GM04503 (cell line): ENCODE measurements around the gene PEX11A.

ENCODE experiments used
- DNase-seq: peaks from one replicate; pipeline ENCODE4 v3.0.0-alpha.2; 2012; ENCODE audit warnings: low read depth

PEX11A gene

DNA sequence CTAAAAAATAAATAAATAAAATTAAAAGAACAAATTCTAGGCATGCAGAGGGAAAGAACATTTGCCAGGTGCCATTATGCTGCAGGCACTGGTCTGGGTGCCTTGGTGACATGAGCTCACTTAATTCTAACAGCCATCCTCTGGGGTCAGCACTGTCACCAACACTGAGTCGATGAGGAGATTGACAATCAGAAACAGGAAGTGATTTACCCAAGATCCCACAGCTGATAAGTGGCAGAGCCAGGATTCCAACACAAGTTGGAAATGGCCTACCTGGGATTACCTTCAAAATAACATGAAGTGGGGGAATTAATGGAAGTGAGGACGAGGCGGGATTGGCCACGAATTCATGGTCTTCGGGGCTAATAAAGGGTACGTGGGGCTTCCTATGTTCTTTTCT is 14.9 kb downstream of the PEX11A start:
- DNase-seq: no peak

DNA sequence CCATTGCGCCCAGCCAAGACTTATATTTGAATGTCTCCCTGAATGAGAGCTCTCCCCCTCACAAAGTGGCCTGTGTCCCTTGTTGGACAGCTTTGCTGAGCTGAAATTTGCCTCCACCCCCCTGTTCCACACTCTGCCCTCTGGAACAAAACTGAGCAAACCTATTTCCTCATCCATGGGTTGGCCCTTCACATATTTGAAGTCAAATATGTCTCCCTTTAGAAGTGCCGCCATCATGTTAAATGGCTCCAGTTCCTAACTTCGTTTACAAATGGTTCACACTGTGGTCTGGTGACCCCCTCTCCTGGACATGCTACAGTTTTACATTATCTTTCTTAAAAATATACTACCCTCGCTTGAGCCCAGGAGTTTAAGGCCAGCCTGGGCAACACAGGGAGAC is 16.0 kb downstream of the PEX11A start:
- DNase-seq: no peak

DNA sequence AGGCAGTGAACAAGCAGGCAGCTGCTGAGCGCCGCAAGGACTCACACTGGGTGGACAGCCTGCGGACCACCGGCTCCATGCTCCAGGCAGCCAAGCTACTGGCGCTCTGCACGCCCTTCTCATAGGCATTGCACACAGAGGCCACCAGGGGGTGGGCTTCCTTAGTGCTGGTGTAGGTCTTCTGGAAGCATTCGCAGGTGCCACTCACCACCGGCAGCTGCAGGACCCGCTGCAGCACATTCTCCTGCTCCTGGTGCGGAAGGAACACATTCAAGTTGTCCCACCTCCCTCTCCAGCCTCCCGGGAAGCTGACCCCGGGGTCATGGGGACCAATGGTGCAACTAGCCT is 17.4 kb downstream of the PEX11A start:
- DNase-seq: no peak

DNA sequence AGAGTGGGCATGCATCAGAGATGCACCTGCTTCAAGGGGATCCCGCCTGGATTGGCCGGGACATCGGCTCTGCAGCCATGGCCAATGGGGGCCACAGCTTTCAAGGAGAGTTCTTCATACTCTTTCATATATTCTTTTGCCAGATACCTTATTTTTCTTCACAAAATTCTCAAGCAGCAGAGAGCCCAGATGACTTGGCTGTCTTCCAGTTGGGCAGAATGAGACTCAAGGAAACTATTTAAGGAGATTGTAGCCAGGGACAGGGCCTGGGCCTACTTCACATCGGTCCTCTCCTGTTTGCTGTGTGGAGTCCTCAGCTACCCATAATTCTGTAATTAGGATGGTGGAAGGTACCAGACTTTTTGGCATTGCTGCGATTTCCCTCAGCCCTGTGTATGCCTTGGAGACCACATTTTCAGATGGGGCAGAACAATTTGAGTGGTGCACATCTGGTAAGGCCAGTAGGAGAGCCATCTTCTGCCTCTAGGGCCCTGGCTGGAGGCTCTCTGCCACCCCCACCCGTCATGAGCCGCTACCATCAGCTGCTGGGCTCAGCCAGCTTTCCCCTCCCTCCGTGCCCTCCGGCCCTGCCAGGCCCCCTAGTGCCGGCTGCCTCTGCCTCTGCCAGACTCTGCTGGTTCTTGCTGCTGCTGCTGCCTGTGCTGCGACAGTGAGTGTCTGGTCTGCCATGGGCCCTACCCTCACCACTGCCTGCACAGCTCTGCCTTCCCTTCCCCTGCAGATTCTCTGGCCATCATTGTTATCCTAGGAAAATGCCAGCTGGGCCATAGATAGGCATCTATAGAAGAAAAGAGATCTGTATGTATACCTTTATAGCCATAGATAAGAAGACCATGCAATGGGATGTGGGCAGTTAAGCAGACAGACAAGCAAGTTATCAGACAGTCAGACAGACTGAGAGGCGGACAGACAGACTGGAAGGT is 18.1 kb downstream of the PEX11A start:
- no peak for DNase-seq

DNA sequence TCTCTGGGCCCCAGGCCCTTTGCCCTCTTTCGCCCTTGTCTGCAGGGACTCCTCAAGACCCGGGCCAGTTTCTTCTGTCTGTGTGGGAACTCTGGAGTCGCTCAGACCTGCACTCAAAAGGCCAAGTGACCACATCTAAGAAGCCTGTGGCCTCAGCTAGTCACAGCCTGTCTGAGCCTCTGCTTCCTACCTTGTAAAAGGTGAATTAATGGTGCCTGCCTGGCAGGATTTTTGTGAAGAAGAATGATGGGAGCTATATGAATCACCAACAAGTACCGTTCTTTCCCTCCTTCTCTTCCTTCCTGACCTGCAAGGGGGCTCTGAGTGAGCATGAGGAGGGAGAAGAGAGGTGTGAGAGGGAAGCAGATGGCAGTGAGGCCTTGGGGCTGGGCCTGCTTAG is 18.9 kb downstream of the PEX11A start:
- no peak for DNase-seq

DNA sequence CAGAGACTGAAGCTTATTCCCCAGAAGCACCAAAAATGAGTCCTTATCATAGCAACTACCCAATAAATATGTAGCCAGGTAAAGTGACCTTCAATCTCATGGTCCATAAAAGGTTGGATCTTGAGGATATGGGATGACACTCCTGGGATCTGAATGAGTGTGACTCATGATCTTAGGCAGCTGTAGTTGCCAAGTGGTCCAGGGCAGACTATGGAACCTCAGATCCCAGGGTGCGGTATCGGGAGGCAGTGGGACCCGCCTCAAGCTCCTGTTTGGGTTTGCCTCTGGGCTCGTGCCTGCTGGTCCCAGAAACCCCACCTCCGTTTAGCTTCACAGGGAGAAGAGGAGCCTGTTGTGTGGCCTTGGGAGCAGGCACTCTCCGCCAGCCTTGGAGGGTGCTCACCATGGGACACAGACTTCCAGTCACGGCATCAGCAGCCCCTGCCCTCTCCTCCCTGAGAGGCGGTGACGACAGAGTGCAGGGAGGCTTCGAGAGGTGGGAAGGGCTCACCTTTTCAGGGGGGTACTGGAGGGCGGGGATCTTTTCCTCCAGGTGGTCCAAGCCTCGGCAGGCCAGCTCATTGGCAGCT is 19.5 kb downstream of the PEX11A start:
- no peak for DNase-seq

DNA sequence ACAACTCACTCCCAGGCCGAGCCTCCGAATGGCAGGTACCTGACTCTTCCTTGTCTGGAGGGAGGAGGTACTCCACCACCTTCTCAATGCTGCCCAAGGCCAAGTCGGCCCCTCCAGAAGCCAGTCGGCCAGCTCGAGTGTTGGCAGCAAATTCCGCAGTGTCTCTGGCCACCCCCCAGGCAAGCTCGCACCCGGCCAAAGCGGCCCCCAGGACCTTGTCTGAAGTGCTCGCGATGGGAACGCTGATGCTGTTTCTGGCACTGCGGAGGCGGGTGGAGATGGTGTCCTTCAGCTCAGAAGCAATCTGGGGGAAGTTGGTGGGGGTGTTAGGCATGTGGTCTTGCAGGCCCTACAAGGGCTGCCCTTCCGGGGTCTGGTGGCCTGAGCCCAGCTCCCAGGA is 20.6 kb downstream of the PEX11A start:
- DNase-seq: no peak

DNA sequence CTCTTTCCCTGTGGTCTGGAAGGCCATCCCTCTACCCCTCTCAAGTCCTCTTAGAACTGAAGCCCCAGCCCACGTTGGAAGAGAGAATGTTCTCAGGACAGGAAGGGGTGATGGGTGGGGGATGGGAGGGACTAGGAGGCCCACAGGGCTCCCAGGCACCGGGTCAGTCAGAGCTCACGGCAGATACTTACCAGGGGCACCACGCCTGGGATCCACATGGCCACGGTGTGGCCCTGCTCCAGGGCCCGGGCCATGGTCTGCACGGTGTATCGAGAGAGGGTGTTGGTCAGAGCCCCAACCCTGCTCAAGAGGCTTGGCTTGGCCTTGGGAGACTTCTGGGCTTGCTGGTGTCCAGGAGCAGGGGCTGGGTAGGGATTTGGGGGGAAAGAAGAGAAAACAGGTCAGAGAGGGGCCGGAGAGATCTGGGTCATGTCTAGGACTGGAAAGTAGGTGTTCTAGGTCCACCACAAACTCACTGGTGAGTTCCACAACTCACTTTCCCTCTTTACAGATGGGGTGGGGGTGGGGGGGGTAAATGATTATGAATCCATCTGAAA is 21.2 kb downstream of the PEX11A start:
- no peak for DNase-seq

DNA sequence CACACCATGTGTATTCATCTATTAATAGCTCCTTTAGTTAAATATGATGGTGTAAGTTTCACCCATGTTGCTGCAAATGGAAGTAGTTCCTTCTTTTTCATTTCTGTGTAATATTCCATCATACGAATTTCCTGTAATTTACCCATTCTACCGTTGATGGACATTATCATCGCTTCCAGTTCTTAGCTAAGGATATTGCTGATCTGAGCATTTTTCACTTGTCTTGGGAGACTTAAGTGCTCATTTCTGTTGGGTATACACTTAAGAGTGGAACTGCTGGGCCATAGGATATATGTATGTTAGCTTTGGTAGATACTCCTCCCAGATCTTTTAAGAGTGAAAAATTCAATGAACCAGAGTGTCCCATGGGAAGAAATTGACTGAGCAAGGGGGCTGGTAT is 22.4 kb downstream of the PEX11A start:
- DNase-seq: no peak

DNA sequence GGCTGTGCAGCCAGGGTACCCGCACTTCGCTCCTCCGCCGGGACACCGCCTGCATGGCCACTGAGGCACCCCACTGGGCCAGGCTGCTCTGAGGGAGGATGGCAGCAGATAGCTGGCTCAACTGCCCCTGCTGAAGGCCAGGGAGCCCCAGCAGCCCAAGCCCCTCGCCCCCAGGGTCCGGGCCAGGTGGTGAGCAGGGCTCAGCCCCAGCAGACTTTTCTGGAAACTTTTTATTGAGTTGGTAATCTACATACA is 22.9 kb downstream of the PEX11A start:
- no peak for DNase-seq

DNA sequence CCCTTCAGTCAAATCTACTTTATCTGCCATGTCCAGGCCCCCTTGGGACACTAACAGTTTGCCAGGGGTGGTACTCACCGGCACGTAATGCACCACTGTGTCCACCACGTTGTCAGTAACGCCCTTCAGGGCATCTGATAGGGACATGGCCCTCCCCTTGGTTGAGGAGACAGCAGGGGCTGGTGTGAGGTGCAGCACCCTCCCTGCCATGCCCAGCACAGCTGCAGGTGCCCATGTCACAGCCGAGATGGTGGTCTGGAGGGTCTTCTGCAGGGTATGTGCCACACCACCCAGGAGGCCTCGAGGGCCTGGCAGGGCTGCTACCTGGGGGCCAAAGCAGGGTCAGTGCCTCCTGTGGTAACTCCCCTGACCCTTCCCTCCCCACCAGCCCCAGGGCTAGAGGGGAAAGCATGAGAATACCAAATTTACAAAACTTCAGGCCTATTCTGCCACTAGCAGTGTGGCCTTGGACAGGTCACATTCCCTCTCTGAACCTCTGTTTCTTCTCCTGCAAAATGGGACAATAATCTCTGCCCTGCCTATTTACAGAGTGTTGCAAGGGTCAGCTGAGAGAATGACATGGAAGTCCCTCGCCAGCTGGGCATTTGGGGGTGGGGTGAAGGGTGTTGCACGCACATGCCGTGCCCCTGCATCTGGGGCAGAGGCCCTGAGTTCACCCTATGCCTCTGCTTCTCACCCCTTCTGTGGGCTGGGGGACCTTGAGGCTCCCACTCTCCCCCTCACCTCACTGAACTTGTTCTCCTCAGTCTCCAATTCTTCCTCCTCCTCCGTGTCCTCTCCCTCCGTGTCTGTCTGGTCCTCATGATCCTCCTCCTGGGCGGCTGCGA is 23.5 kb downstream of the PEX11A start:
- DNase-seq: no peak

DNA sequence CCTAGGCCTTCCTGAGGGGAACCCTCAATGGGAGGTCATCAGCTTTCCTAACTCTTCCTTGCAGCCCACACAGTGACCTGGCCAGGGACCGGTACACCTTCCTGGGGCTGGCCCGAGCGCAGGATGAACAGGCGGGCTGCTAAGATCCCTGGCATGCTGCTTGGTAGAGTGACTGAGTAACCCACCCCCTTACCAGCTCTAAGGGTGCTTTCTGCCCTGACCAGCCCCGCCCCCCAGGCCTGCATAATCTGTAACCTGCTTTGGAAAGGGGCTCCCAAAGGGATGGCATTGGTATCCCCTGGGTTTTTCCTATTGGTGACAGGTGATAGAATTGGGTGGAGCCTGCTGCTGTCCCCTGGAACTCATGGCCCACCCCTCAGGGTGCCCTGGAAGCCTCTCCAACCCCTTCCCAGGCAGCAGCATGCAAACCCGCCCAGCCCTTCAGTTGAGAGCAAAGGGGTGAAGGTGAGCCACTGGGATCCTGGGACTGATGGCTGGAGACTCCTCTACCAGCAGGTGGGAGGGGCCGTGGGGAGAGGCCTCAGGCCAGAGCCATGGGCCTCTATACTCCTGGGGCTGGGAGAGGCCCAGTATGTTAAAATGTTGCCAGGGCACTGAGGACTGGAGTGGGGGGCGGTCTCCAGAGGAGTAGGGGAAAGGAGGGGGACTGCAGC is 24.2 kb downstream of the PEX11A start:
- no peak for DNase-seq

DNA sequence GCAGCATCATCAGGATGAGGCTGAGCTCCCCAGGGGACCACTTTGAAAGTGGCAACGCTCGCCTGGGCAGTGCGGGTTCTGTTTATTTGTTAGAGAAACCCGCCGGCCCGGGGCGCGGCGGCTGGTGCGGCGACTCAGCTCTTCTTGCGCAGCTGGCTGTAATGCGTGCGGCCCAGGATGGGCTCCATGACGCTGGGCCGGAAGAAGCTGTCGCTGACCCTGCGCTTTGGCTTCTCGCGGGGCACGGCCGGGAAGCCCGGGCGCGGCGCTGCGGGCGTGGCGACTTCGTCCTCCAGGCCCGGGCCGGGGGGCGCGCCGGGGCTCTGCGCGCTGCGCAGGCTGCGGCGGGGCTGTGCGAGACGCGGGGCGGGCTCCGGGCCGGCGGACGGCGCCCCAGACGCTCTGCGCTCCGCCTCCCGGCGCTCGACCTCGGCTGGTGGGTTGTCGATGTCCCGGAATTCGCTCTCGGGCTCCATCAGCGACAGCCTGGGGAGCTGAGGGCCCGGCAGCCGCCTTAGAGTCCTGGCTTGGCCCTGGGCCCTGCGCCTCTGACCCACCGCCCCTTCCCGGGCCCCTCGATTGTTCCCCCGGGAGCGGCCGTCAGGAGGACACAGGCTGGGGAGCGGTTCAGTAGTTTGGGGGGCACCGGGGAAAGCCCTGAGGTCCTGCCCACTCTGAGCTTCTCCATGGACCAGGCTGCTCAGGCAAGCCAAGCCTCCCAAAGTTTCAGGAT is 24.9 kb downstream of the PEX11A start:
- DNase-seq: no peak

DNA sequence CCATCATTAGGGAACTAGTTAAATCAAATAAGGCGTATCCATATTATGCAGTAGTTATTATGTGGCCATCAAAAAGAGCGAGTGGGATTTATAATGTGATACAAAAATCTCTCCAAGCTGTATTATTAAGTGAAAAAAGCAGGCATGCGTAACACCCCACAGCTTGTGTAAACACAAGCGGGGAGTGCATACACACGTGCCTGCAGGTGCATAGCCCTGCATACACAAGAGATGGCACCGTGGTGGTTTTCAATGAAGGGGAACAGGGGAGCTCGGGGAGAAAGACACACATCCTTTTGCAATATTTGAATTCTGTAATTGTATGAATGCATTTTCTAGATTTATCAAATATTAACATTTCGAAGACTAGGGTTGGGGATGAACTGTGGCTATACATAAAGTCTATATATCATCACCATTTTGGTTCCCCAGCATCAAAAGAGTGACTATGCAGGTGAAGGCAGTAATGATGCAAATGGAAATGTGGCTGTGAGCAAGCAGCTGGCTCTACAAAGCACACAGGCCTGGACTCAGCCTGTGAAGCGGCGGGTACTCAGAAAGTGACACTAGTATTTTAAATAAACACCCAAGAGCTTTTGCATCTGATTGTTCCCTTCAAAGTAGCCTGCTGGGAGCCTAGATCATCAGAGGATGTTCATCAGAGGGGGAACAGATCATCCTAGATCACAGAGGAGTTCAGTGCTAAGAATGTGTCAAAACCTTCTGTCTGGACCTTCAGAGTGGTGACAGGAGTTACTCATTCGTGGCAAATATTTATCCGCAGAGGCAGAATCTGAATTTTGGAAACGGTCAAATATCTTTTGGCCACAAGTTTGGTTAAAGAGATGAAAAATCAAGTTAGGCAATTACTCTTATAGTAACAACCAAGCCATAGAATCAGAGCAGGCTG is 25.9 kb downstream of the PEX11A start:
- DNase-seq: no peak

DNA sequence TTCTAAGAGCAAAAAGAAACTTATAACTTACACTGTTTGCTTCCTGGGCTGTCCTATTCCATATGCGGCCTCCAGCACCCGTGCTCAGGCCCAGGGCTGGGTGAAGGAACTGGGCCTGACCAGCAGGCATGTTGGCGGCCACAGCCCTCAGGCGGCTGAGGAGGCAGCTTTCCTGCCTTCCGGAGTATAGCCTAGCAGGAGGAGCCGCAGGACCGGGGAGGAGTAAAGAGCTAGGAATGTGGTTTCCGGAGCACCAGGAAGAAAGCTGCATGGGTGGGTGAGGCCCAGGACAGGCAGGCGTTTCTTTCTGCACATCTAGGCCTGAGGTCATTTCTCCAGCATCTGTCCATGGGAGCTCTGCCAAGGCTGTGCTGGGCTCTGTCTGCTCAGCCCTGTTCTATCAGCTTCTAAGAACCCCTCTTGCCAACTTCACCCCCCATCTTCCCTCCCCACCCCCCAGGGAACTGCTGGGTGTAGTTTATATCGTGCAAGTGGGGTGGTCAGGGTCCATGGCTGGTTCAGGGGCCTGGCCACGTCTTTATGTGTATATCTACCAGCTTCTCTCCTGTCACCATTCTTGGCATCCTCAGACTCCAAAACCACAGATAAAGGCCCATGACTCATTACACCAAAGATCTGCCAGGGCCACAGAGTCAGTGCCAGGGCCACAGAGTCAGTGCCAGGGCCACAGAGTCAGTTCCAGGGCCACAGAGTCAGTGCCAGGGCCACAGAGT is 27.5 kb downstream of the PEX11A start:
- DNase-seq: peak; percentile 93

DNA sequence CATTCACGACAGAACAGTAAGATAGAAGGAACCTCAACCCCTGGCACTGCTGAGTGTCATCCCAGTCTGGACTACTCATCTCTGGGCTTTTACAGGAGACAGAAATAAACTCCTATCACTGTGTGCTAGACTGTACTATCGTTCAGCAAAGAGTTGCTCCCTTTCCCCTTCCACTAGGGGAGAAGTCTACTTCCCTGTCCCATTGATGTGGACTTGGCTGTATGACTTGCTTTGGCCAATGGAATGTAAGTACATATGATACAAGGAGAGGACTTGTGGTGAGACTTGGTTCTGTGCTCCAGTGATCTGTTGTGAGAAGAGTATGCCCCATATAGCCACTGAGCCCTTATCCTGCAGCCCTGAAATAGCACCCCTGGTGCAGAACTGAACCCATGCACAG is 30.0 kb downstream of the PEX11A start:
- no peak for DNase-seq

DNA sequence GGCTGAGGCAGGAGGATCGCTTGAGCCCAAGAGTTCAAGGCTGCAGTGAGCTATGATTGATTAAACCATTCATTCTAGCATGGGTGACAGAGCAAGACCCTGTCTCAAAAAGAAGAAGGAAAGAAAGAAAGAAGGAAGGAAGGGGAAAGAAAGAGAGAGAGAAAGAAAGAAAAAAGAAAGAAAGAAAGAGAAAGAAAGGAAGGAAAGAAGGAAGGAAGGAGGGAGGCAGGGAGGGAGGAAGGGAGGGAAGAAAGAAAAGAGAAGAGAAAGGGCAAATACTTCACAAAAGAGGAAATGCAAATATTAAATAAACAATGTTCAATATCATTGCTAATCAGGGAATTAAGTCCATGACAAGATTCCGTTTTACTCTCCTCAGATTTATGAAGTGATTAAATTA is 31.3 kb downstream of the PEX11A start:
- DNase-seq: no peak

DNA sequence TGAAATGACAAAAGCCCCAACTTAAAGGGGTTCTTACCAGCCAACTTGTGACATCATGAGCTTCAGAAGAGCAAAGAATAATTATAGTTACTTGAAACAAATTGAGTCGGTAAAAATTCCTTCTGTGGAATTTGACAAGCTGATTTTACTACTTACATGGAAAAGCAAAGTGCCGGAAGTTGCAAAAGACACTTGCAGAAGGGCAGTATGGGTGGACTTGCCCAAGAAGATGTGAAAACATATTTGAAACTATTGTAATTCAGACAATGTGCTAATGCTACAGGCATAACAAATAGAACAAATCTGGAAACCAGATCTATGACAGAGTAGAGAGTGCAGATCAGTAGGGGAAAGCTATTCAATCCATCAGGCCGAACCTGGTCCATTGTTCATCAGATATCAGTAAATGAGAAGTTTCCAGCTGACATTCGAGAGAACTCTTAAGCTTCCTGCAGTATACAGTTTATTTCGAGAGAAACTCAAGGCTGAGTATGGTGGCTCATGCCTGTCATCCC is 32.8 kb downstream of the PEX11A start:
- peak; percentile 45 for DNase-seq

DNA sequence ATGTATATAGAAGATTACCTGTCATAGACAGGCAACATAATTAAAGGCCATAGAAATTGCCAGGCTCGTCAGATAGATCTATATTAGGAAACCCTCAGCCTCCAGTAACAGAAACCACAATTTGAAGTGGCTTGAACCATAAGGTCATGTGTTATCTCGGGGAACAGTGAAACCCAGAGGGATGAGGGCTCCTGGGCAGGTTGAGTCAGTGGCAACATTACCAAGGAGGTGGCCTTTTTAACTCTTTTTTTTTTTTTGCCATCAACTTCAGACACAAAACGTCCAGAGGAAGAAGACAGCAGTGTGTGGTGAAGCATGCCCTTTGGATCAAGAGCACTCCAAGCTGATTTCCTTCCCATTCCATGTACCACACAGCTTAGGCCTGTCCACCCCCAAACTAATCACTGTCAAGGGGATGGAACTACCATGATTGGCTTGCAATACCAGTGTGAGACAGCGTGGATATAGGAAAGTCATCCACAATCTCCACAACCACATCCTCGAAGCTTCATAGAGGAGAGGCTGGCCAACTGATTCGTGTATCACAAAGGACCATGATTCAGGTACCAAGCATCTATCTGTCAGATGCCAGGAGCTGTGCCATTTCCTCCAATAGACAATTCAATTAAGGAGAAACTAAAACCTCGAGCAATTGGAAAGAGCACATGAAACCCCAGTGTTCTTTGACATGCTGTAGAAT is 34.3 kb downstream of the PEX11A start:
- no peak for DNase-seq
